LNCAP (cell line): ENCODE measurements around the gene COL4A6.

Experiments
- CTCF ChIP-seq: fragments of 450-650 bp; IDR thresholded peaks from 2 replicates; pipeline ENCODE4 v1.5.1; 2017; ENCODE audit warnings: mild to moderate bottlenecking

Gene COL4A6

GRCh38 chrX:108178143-108178498 is 260.1 kb downstream of the COL4A6 start:
- no peak for TF ChIP-seq CTCF

GRCh38 chrX:108177351-108178142 is 260.7 kb downstream of the COL4A6 start:
- TF ChIP-seq CTCF: no peak

GRCh38 chrX:108173874-108174273 is 264.3 kb downstream of the COL4A6 start:
- TF ChIP-seq CTCF: no peak

GRCh38 chrX:108171671-108172070 is 266.6 kb downstream of the COL4A6 start:
- TF ChIP-seq CTCF: no peak

GRCh38 chrX:108169768-108170167 is 268.5 kb downstream of the COL4A6 start:
- no peak for TF ChIP-seq CTCF

- no peak for TF ChIP-seq CTCF
These were observed 269.1 kb downstream of the COL4A6 start for GRCh38 chrX:108168961-108169740.

- no peak for TF ChIP-seq CTCF
These were observed 270.9 kb downstream of the COL4A6 start for GRCh38 chrX:108167211-108167872.
